Stimulated activated CD8-positive, alpha-beta memory T cell treated with anti-CD3 and anti-CD28 coated beads, Interleukin-12 subunit alpha, Interleukin-12 subunit beta, amount 100 ng/mL, for 24 hours (primary cell): ENCODE measurements around the gene HNRNPM.

Source experiments
- DNase-seq: peaks from one replicate; pipeline ENCODE4 v3.0.0-alpha.2; 2020; ENCODE audit errors: extremely low read depth

The HNRNPM gene

GRCh38 chr19:8487137-8487851 lies 42.5 kb downstream of the HNRNPM start:
- DNase-seq: no peak

- no peak for DNase-seq
Observed at GRCh38 chr19:8488365-8488764, 43.6 kb downstream of the HNRNPM start.

GRCh38 chr19:8489561-8490394 lies 45.0 kb downstream of the HNRNPM start:
- no peak for DNase-seq

- no peak for DNase-seq
Observed at GRCh38 chr19:8490395-8490760, 45.6 kb downstream of the HNRNPM start.

DNA sequence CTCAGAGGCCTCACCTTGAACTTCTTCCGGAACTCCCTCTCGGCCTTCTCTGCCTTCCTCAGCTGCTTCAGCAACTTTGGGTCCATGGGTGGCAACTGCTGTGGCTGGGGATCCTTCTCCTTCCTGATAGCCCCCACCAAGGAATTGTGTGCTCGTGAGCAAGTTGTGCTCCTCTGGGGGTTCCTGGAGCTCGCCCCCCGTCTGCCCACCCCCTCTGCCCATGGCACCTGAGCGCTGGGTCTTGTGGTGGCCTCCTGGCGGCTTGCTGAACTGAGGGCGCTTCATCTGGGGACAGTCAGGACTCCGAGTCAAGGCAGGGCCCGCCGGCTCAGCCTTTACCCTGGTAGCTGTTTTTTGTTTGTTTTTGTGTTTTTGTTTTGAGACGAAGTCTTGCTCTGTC lies 46.1 kb downstream of the HNRNPM start:
- no peak for DNase-seq

DNA sequence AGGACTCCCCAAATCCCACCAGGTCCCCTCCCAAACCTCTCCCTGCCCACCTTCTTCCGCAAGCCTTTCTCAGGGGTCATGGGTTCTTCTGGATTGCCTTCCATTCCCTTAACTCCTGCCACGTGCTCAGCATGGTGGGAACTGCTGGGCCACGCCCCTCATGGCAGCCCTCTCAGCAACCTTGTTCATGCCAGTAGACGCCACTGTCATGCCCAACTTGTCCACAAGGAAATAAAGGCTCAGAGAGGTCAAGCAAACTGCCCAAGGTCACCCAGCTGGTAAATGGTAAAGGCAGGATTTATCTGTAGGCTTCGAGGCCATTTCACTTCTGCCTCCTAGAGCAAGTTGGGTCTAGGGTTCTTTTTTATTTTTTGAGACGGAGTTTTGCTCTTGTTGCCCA lies 46.8 kb downstream of the HNRNPM start:
- DNase-seq: no peak

DNA sequence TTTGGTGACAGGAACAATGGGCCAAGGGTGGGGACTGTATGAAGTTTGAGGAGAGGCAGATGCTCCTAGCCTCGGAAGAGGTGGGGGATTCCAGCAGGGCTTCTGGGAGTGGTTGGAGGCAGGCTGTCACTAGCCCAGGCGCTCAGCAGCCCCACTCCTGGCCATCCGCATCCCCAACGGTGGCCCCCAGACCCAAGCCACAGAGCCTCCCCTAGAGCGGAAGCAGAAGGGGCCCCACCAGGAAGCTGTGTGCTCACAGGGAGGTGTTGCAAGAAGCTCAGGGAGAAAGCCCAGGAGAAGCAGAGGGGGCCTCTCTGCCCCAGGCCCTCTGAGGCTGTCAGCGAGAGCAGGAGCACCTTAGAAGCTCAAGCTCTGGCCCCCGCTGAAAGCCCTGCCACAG lies 49.4 kb downstream of the HNRNPM start:
- DNase-seq: no peak

DNA sequence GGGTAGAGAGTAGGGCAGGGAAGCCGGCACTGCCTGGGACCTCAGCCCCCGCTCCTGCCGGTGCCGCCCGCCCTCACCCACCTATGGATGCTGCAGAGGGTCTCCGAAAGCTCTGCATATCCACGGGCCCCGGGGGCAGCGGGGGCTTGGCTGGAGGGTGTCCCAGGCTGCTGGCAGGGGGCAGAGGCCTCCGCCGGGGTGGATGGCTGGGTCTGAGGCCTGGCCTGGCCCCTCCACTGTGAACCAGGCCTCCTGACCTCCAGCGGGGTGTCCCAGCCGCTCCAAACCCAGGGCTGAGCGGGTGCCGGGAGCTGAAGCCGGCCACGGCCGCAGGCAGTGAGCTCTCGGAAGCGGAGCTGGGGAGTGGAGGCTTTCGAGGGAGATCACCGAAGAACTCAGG lies 53.5 kb downstream of the HNRNPM start:
- DNase-seq: no peak

DNA sequence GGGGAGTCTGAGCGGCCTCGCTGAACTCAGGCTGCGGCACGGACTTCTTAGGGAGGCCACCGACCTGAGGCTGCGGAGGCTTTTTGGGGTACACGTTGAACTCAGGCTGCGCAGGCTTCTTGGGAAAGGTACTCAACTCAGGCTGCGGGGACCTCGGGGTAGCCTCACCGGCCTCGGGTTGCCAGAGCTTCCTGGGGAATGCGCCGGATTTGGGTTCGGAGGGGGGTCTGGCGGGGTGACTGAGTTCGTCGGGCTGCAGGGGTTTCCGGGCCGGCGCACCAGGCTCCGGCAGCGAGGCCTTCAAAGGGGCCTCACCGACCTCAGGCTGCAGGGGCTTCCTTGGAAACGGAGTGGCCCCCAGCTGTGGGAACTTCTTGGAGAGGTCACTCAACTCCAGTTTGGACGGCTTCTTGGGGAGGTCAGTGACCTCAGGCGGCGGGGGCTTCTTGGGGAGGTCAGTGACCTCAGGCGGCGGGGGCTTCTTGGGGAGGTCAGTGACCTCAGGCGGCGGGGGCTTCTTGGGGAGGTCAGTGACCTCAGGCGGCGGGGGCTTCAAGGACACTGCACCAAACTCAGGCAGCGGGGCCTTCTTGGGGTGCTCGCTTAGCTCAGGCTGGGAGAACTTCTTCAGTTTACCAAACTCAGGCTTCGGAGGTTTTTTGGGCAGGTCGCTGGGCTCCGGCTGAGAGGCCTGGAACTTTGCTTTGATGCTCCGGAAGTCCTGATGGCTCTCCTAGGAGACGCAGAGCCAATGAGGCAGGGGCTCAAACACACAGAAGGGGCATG lies 54.5 kb downstream of the HNRNPM start:
- no peak for DNase-seq

DNA sequence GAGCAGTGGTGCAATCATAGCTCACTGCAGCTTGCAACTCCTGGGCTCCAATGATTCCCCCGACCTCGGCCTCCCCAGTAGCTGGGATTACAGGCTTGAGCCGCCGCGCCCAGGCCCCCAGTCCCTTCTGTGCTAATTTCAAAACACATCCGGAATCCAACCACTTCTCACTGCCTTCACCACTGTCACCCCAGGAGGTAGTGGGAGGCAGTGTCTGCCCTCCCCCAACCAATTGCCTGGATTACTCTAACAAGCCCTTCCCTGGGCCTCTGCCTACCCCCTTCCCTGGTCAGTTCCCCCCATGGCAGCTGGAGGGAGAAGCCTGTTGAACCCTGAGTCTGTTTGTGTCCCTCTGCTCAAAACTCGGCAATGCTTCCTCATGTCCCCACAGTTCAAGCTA lies 55.4 kb downstream of the HNRNPM start:
- DNase-seq: no peak

DNA sequence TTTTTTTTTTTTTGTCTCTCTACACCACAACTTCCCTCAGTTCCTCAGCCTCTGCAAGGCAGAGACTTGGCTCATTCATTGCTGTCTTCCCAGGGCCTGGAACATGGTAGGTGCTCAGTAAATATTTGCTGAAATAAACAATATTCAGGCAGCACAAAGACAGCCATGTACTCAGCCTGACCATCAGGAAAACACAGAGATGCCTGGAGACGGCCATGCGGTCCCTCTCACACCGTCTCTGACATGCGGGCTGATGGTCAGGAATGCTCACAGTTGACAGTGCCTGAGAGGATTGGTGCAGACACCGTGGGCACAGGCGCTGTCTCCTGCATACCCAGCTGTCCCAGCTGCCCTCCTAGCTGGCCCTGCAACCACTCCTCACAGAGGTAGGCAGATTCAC lies 56.7 kb downstream of the HNRNPM start:
- DNase-seq: no peak

GRCh38 chr19:8501981-8502380 lies 57.2 kb downstream of the HNRNPM start:
- no peak for DNase-seq

DNA sequence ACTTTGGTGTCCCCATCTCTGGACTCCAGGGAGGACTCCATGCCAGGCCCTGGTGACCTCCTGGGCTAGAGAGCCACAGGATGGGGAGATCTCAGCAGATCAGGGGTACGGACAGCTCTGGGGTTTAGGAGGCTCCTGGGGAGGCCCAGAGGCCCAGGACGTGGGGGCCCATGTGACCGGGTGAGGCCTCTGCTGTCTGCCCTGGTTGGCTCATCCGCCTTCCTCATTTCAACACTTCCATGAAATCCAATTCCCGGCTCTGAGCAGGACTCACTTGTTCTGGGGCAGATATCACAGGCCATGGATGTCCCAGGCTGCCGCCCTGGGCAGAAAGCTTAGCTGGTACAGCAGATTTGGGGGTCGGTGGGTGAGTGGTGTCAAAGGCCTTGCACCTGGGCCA lies 58.7 kb downstream of the HNRNPM start:
- DNase-seq: no peak

DNA sequence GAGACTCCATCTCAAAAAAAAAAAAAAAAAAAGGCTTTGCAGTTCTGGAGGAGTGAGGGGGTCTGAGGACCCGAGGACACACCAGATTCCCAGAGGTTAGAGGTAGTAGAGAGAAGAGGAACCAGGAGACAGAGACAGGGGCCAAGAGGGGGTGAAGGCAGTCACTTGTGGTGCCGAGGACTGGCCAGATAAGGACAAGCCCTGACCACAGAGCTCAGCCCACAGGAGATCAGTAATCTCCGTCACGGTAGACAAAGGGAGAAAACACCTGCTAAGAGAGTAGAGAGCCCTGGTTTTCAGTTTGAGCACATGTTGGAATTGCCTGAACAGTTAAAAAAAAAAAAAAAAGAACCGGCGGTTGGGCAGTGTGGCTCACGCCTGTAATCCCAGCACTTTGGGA lies 59.4 kb downstream of the HNRNPM start:
- no peak for DNase-seq

- DNase-seq: no peak
Observed at GRCh38 chr19:8504919-8505318, 60.1 kb downstream of the HNRNPM start.

- peak; percentile 42 for DNase-seq
Observed at GRCh38 chr19:8505680-8506401, 61.1 kb downstream of the HNRNPM start.

GRCh38 chr19:8506402-8506957 lies 61.7 kb downstream of the HNRNPM start:
- DNase-seq: no peak

- no peak for DNase-seq
Observed at GRCh38 chr19:8510589-8511115, 65.9 kb downstream of the HNRNPM start.

DNA sequence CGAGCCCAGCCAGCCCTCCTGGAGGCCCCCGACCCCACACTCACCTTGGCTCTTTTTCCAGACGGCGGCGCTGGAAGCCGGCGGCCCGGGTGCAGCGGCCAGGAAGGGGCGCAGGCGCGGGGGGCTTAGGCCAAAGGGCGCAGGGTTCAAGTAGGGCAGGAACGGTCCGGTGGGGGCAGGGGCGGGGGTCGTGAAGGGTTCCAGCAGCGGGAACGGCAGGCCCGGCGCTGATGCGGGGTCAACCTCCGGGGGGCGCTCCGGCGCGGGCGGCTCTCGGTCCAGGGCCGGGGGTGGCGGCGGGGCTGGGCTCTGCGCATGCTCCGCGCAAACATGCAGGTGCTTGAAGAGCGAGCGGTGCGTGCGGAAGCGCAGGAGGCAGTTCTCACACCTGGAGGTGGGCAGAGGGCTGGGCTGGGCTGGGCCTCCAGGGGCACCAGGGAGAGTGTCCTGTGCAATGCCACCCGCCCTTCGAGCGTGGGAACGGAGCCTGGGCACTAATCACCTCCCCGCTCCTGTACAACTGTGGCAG lies 66.9 kb downstream of the HNRNPM start:
- DNase-seq: no peak

DNA sequence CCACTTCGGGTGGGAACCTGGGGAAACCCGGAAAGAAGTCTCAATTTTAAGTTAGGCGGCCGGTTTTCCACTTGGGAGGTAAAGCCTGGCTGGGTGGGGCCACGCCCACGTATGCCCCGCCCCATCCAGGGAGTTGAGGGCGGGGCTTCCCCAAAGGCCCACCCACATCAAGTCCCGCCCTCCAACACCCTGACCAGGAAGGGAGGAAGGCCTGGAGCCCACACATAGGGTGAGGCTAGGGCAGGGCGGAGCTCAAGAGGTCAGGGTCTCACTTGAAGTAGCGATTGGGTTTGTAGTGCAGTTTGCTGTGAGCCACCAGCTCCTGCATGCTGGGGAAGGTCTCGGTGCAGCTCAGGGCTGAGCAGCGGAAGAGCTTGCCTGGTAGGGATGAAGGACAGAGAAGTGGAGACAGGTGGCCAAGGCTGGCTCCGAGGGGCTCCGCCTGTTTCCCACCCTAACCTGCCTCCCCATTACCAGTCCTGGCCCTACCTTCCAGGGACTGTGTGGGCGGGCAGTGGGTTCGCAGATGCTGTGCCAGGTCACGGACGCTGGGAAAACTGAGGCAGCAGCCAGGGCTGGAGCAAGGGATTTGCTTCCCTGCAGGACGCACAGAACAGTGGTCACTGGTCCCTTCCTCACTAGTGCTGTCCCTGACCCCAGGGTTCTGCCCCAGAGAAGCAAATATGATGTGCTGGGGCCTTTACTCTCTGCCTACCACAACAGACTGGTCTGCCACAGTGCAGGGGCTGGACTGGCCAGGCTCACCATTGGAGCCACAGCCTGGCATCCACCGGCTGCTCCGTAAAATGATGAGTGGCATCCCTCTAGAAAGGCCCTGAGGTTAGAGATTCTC lies 67.6 kb downstream of the HNRNPM start:
- no peak for DNase-seq
